WTC11 (cell line): ENCODE results near the gene HSF2BP. TPM values are rescaled to one million over a fixed set of nuclear protein-coding genes. Genes with fewer than 3 reads are reported as not detected.
"Not testable (repeated sequence)": the region's sequence is repeated elsewhere in the genome, so short reads cannot be mapped to it uniquely, and the experiment has no call there.

Experiments used
- ATAC-seq: fragments of 200-7000 bp; cut with Tn5 transposase; 2 replicates; pipeline ENCODE4 v1.10.0; 2021; ENCODE audit warnings: mild to moderate bottlenecking, moderate library complexity
- CTCF ChIA-PET: fragments of 300-600 bp; sonication (Branson Sonifier 250); formaldehyde crosslinking; loops from one replicate; lab custom pipeline; 2021; ENCODE audit warnings: antibody characterized with exemption; lab: Charles Lee
- POLR2A ChIA-PET: fragments of 350-600 bp; sonication (Branson Sonifier 250); formaldehyde crosslinking; loops from one replicate; lab custom pipeline; 2021; ENCODE audit warnings: antibody characterized with exemption; lab: Charles Lee
- DNase-seq: peaks from one replicate; pipeline ENCODE4 v3.0.0; 2021; ENCODE audit warnings: low spot score
- H3K27ac Mint-ChIP-seq: 2 replicates; pipeline ENCODE4 v1.8.0; 2021; ENCODE audit warnings: mixed read lengths
- H3K27me3 Mint-ChIP-seq: 2 replicates; pipeline ENCODE4 v1.8.0; 2021; ENCODE audit warnings: low read depth, mild to moderate bottlenecking, moderate library complexity, mixed read lengths
- H3K36me3 Mint-ChIP-seq: 2 replicates; pipeline ENCODE4 v1.8.0; 2021; ENCODE audit warnings: mixed read lengths
- H3K4me1 Mint-ChIP-seq: 2 replicates; pipeline ENCODE4 v1.8.0; 2022; ENCODE audit warnings: mixed read lengths
- H3K4me3 Mint-ChIP-seq: 2 replicates; pipeline ENCODE4 v1.8.0; 2021; ENCODE audit warnings: mild to moderate bottlenecking, moderate library complexity, mixed read lengths
- H3K9me3 Mint-ChIP-seq: 2 replicates; pipeline ENCODE4 v1.8.0; 2021; ENCODE audit warnings: mixed read lengths
- AFF4 ChIP-seq: sonication (generic); formaldehyde crosslinking; IDR thresholded peaks from 2 replicates; pipeline ENCODE4 v1.8.1; 2023; ENCODE audit warnings: mild to moderate bottlenecking, missing genetic modification reagents, borderline replicate concordance
- ERG ChIP-seq: fragments of 250-450 bp; sonication (Bioruptor Pico); IDR thresholded peaks from 2 replicates; pipeline ENCODE4 v1.8.0; 2021; ENCODE audit warnings: mild to moderate bottlenecking
- ETV6 ChIP-seq: sonication (generic); formaldehyde crosslinking; IDR thresholded peaks from 2 replicates; pipeline ENCODE4 v1.8.1; 2022; ENCODE audit warnings: mild to moderate bottlenecking, missing genetic modification reagents
- GABPB1 ChIP-seq: sonication (generic); formaldehyde crosslinking; IDR thresholded peaks from 2 replicates; pipeline ENCODE4 v1.8.1; 2023; ENCODE audit warnings: mild to moderate bottlenecking, missing genetic modification reagents
- KAT7 ChIP-seq: sonication (generic); formaldehyde crosslinking; IDR thresholded peaks from 2 replicates; pipeline ENCODE4 v1.8.1; 2023; ENCODE audit warnings: missing genetic modification reagents, mild to moderate bottlenecking, borderline replicate concordance
- NFATC4 ChIP-seq: fragments of 250-450 bp; sonication (Bioruptor Pico); IDR thresholded peaks from 2 replicates; pipeline ENCODE4 v1.9.0; 2021; ENCODE audit warnings: mild to moderate bottlenecking
- NR1H2 ChIP-seq: sonication (generic); formaldehyde crosslinking; IDR thresholded peaks from 2 replicates; pipeline ENCODE4 v1.9.0; 2021; ENCODE audit warnings: mild to moderate bottlenecking, moderate library complexity, missing genetic modification reagents
- PRRX2 ChIP-seq: fragments of 250-450 bp; sonication (Bioruptor Pico); IDR thresholded peaks from 2 replicates; pipeline ENCODE4 v1.8.0; 2021; ENCODE audit warnings: mild to moderate bottlenecking
- SOX15 ChIP-seq: fragments of 250-450 bp; sonication (Bioruptor Pico); IDR thresholded peaks from 2 replicates; pipeline ENCODE4 v1.9.0; 2021; ENCODE audit warnings: mild to moderate bottlenecking
- STAT6 ChIP-seq: sonication (generic); formaldehyde crosslinking; conservative IDR thresholded peaks from 2 replicates; pipeline ENCODE4 v1.8.1; 2023; ENCODE audit warnings: mild to moderate bottlenecking, low read depth, missing genetic modification reagents, moderate library complexity
- ZNF121 ChIP-seq: sonication (generic); formaldehyde crosslinking; IDR thresholded peaks from 2 replicates; pipeline ENCODE4 v1.8.0; 2023; ENCODE audit warnings: missing genetic modification reagents
- ZNF232 ChIP-seq: sonication (generic); formaldehyde crosslinking; IDR thresholded peaks from 2 replicates; pipeline ENCODE4 v1.8.0; 2022; ENCODE audit warnings: mild to moderate bottlenecking, missing genetic modification reagents
- ZNF396 ChIP-seq: fragments of 250-450 bp; sonication (Bioruptor Pico); IDR thresholded peaks from 2 replicates; pipeline ENCODE4 v1.8.0; 2021; ENCODE audit warnings: mild to moderate bottlenecking, moderate library complexity, borderline replicate concordance
- ZNF425 ChIP-seq: fragments of 250-450 bp; sonication (Bioruptor Pico); conservative IDR thresholded peaks from 2 replicates; pipeline ENCODE4 v1.9.0; 2021; ENCODE audit warnings: mild to moderate bottlenecking
- ZNF671 ChIP-seq: fragments of 250-450 bp; sonication (Bioruptor Pico); IDR thresholded peaks from 2 replicates; pipeline ENCODE4 v1.8.0; 2021; ENCODE audit warnings: mild to moderate bottlenecking
- total RNA-seq: library from RNA; stranded (reverse); gene quantifications from 3 replicates; pipeline ENCODE4 v1.2.3, GENCODE V29; 2021

The HSF2BP gene
- total RNA-seq, 1 experiment from 2014 or later = 1.1 TPM

- TF ChIP-seq ERG (CRISPR knock-in tag) = no peak
- no peak for TF ChIP-seq ZNF396 (CRISPR knock-in tag)
- TF ChIP-seq NFATC4 (CRISPR knock-in tag) = no peak
- TF ChIP-seq ETV6 (CRISPR knock-in tag) = no peak
- no peak for TF ChIP-seq SOX15 (CRISPR knock-in tag)
- TF ChIP-seq AFF4 (CRISPR knock-in tag) = no peak
- TF ChIP-seq ZNF671 = no peak
- no peak for TF ChIP-seq ZNF121 (CRISPR knock-in tag)
- TF ChIP-seq PRRX2 (CRISPR knock-in tag) = no peak
These were observed 40.8 kb upstream of the HSF2BP start (continued) for GRCh38 chr21:43699933-43700599.

GRCh38 chr21:43699492-43699777 is 40.1 kb upstream of the HSF2BP start:
- DNase-seq, ATAC-seq, H3K4me3 Mint-ChIP-seq, H3K27ac Mint-ChIP-seq, H3K27me3 Mint-ChIP-seq, H3K9me3 Mint-ChIP-seq, H3K36me3 Mint-ChIP-seq, CTCF ChIA-PET, POLR2A ChIA-PET: not testable (repeated sequence)
- peaks cover 11% of the 10 kb centered on the region for H3K4me1 Mint-ChIP-seq
- TF ChIP-seq ZNF121 (CRISPR knock-in tag) = 0 out of 2 replicates have a peak, but pooled peaks have one; percentile 48

GRCh38 chr21:43697758-43698643 is 38.7 kb upstream of the HSF2BP start:
- POLR2A ChIA-PET = no interaction called here
- Mint-ChIP-seq H3K9me3 (no peaks in the 10 kb centered on the region), H3K36me3 (peaks cover 18% of the 10 kb centered on the region), H3K27me3 (no peaks in the 10 kb centered on the region)
- TF ChIP-seq KAT7 = no peak
- TF ChIP-seq ZNF232 (CRISPR knock-in tag) = no peak
- TF ChIP-seq GABPB1 (CRISPR knock-in tag) = peak; percentile 47; the same call in 1 of the 2 replicates
- TF ChIP-seq, all 79 proteins: peak for 1
- no peak for ATAC-seq
- Mint-ChIP-seq H3K4me1 (peaks cover 4% of the 10 kb centered on the region), H3K4me3 (no peak overlapping the region), H3K27ac (peak overlapping the region; percentile 86)
- CTCF ChIA-PET = interaction anchor here (1.2 kb wide), 1 partner anchor 30 kb away, joined by 3 read pairs; no protein-coding TSS in a partner anchor
- DNase-seq = no peak

- DNase-seq (no peak), ATAC-seq (no peak)
- H3K36me3 Mint-ChIP-seq = peaks cover 26% of the 10 kb centered on the region
- no peak overlapping the region for H3K4me3 Mint-ChIP-seq
- no peak overlapping the region for H3K27ac Mint-ChIP-seq
- no peaks in the 10 kb centered on the region; the same call in 1 of the 2 replicates for H3K4me1 Mint-ChIP-seq
- ChIA-PET POLR2A (interaction anchor here (0.7 kb wide), 1 partner anchor 14 kb away, joined by 3 read pairs; no protein-coding TSS in a partner anchor), CTCF (no interaction called here)
- H3K9me3 Mint-ChIP-seq = no peaks in the 10 kb centered on the region
- H3K27me3 Mint-ChIP-seq = no peaks in the 10 kb centered on the region
- TF ChIP-seq STAT6 (CRISPR knock-in tag) (no peak), ZNF425 (CRISPR knock-in tag) (no peak), NR1H2 (CRISPR knock-in tag) (no peak)
These were observed 36.9 kb upstream of the HSF2BP start for GRCh38 chr21:43696214-43696613.
